HG02623 (cell line): Measurements from ENCODE around the gene CPXM1.
"Not testable (repeated sequence)": the region's sequence is repeated elsewhere in the genome, so short reads cannot be mapped to it uniquely, and the experiment has no call there.

Experiments
- ATAC-seq: cut with Tn5 transposase; IDR thresholded peaks from one replicate; pipeline ENCODE4 v1.9.1; 2021; ENCODE audit warnings: moderate library complexity; ENCODE audit not compliant: unreplicated experiment

CPXM1 gene

GRCh38 chr20:2800521-2801285 is at the start of gene CPXM1:
Gene CPXM1 (minus strand): TSS chr20:2800627. CDS start chr20:2800572, 55 bp downstream.
- ATAC-seq, result no peak

- ATAC-seq, result no peak
These were observed 49.1 kb upstream of the CPXM1 start for GRCh38 chr20:2849529-2849928.

GRCh38 chr20:2847802-2848201 is 47.4 kb upstream of the CPXM1 start:
- ATAC-seq, result no peak

GRCh38 chr20:2846698-2847097 is 46.3 kb upstream of the CPXM1 start:
- no peak for ATAC-seq

GRCh38 chr20:2845607-2846006 is 45.2 kb upstream of the CPXM1 start:
- no peak for ATAC-seq

- ATAC-seq, result peak; percentile 26
These were observed 40.6 kb upstream of the CPXM1 start for GRCh38 chr20:2840967-2841531.

GRCh38 chr20:2840138-2840966 is 39.9 kb upstream of the CPXM1 start, which contains the start of the genes PCED1A and VPS16:
Gene PCED1A (minus strand): TSS chr20:2840655. CDS start chr20:2839912, 743 bp downstream.
Gene VPS16 (plus strand): TSS chr20:2840745. CDS start chr20:2840775, 30 bp downstream.
- peak; percentile 89 for ATAC-seq

- no peak for ATAC-seq
These were observed 39.3 kb upstream of the CPXM1 start for GRCh38 chr20:2839732-2840137.

GRCh38 chr20:2838847-2839671 is 38.6 kb upstream of the CPXM1 start:
- no peak for ATAC-seq

GRCh38 chr20:2838170-2838797 is 37.9 kb upstream of the CPXM1 start:
- ATAC-seq, result no peak

- ATAC-seq, result no peak
These were observed 37.0 kb upstream of the CPXM1 start for GRCh38 chr20:2837221-2837960.

- ATAC-seq, result no peak
These were observed 35.6 kb upstream of the CPXM1 start for GRCh38 chr20:2836035-2836434.

- ATAC-seq, result no peak
These were observed 34.9 kb upstream of the CPXM1 start for GRCh38 chr20:2835331-2835796.

- ATAC-seq, result no peak
These were observed 34.1 kb upstream of the CPXM1 start for GRCh38 chr20:2834401-2835110.

- no peak for ATAC-seq
These were observed 33.3 kb upstream of the CPXM1 start for GRCh38 chr20:2833761-2834160.

GRCh38 chr20:2831206-2831605 is 30.8 kb upstream of the CPXM1 start:
- ATAC-seq, result not testable (repeated sequence)

- no peak for ATAC-seq
These were observed 28.9 kb upstream of the CPXM1 start for GRCh38 chr20:2829376-2829775.

GRCh38 chr20:2826655-2827054 is 26.2 kb upstream of the CPXM1 start:
- no peak for ATAC-seq

- no peak for ATAC-seq
These were observed 25.3 kb upstream of the CPXM1 start for GRCh38 chr20:2825761-2826160.
